ENCODE measurements around the gene SHANK1. TPM values are rescaled to one million over a fixed set of nuclear protein-coding genes. Genes with fewer than 3 reads are reported as not detected.

The SHANK1 gene
- total RNA-seq, 1 donor from 2014 or later: 2.3 TPM

GRCh38 chr19:50645107-50645506, 74.5 kb downstream of the SHANK1 start:
- no peaks in the 10 kb centered on the region for H3K36me3 Mint-ChIP-seq
- no peaks in the 10 kb centered on the region for H3K9me3 Mint-ChIP-seq
- no peak for DNase-seq (ENCODE audit: low spot score)
- no peak overlapping the region for H3K4me3 Mint-ChIP-seq
- H3K27ac Mint-ChIP-seq: no peak overlapping the region
- Histone ChIP-seq H3K9me3 (ENCODE audit: low read depth) (no peaks in the 10 kb centered on the region), H3K9ac (no peak overlapping the region), H3F3A (ENCODE audit: low read depth) (peaks cover under 1% of the 10 kb centered on the region), H3K4me2 (no peak overlapping the region), H2AFZ (replicated peaks) (no peak overlapping the region), H3K4me1 (no peaks in the 10 kb centered on the region), H3K4me3 (no peak overlapping the region), H3K79me2 (ENCODE audit: low read depth) (no peaks in the 10 kb centered on the region), H3K27me3 (peaks cover 53% of the 10 kb centered on the region), H3K36me3 (no peaks in the 10 kb centered on the region), H4K20me1 (ENCODE audit: low read depth) (no peaks in the 10 kb centered on the region), H3K27ac (no peak overlapping the region)
- peaks cover 5% of the 10 kb centered on the region for H3K27me3 Mint-ChIP-seq (ENCODE audit: insufficient read depth, low read depth)
- peaks cover 9% of the 10 kb centered on the region for H3K4me1 Mint-ChIP-seq
- TF ChIP-seq, protein P1, sequence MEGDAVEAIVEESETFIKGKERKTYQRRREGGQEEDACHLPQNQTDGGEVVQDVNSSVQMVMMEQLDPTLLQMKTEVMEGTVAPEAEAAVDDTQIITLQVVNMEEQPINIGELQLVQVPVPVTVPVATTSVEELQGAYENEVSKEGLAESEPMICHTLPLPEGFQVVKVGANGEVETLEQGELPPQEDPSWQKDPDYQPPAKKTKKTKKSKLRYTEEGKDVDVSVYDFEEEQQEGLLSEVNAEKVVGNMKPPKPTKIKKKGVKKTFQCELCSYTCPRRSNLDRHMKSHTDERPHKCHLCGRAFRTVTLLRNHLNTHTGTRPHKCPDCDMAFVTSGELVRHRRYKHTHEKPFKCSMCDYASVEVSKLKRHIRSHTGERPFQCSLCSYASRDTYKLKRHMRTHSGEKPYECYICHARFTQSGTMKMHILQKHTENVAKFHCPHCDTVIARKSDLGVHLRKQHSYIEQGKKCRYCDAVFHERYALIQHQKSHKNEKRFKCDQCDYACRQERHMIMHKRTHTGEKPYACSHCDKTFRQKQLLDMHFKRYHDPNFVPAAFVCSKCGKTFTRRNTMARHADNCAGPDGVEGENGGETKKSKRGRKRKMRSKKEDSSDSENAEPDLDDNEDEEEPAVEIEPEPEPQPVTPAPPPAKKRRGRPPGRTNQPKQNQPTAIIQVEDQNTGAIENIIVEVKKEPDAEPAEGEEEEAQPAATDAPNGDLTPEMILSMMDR (IDR thresholded peaks at IDR 0.05): no peak

GRCh38 chr19:50644315-50644915, 75.2 kb downstream of the SHANK1 start:
- Histone ChIP-seq H3F3A (ENCODE audit: low read depth) (peaks cover 4% of the 10 kb centered on the region), H3K4me2 (no peak overlapping the region), H3K27me3 (peaks cover 60% of the 10 kb centered on the region), H3K36me3 (no peaks in the 10 kb centered on the region), H3K79me2 (ENCODE audit: low read depth) (no peaks in the 10 kb centered on the region), H2AFZ (replicated peaks) (no peak overlapping the region), H4K20me1 (ENCODE audit: low read depth) (no peaks in the 10 kb centered on the region), H3K9ac (no peak overlapping the region), H3K4me3 (no peak overlapping the region), H3K27ac (no peak overlapping the region), H3K4me1 (no peaks in the 10 kb centered on the region), H3K9me3 (ENCODE audit: low read depth) (no peaks in the 10 kb centered on the region)
- Mint-ChIP-seq H3K36me3 (no peaks in the 10 kb centered on the region), H3K4me1 (peaks cover 4% of the 10 kb centered on the region), H3K9me3 (no peaks in the 10 kb centered on the region), H3K27me3 (ENCODE audit: insufficient read depth, low read depth) (peaks cover 2% of the 10 kb centered on the region), H3K4me3 (no peak overlapping the region), H3K27ac (no peak overlapping the region)
- DNase-seq (ENCODE audit: low spot score): no peak
- TF ChIP-seq EZH2 (IDR thresholded peaks at IDR 0.05): no peak
- TF ChIP-seq, protein P1 (IDR thresholded peaks at IDR 0.05): no peak
- no peak for TF ChIP-seq EZH2phosphoT487 (IDR thresholded peaks at IDR 0.05)

DNA sequence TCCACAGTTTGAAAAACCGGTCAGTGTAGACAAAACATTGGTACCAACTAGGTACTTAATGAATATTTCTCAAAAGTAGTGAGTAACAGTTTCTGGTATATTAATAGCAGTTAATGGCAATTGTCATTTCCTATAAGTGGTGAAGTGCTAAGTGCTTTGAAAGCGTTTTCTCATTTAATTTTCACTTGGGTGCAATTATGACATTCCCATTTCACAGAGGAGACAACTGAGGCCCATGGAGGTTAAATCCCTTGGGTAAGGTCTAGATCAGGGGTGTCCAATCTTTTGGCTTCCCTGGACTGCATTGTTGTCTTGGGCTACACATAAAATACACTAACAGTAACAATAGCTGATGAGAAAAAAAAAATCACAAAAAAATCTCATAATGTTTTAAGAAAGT, 79.2 kb downstream of the SHANK1 start:
- H3K4me1 ChIP-seq: no peaks in the 10 kb centered on the region

More for the DNA sequence above, 79.2 kb downstream of the SHANK1 start:
- H3K4me3 Mint-ChIP-seq: peak overlapping the region; percentile 71
- H3K27ac Mint-ChIP-seq: no peak overlapping the region
- H3K4me2 ChIP-seq: peak overlapping the region; percentile 99
- no peak overlapping the region for H3K27ac ChIP-seq
- no peaks in the 10 kb centered on the region for H3K9me3 ChIP-seq (ENCODE audit: low read depth)
- TF ChIP-seq, protein P1 (IDR thresholded peaks at IDR 0.05): no peak
- no peak for TF ChIP-seq EZH2 (IDR thresholded peaks at IDR 0.05)
- H3K9me3 Mint-ChIP-seq: peaks cover 11% of the 10 kb centered on the region
- H3K4me1 Mint-ChIP-seq: peaks cover 13% of the 10 kb centered on the region
- peak overlapping the region; percentile 99 for H2AFZ ChIP-seq (replicated peaks)
- no peaks in the 10 kb centered on the region for H4K20me1 ChIP-seq (ENCODE audit: low read depth)
- peaks cover 15% of the 10 kb centered on the region for H3K27me3 Mint-ChIP-seq (ENCODE audit: insufficient read depth, low read depth)
- H3K9ac ChIP-seq: no peak overlapping the region
- peaks cover 4% of the 10 kb centered on the region for H3F3A ChIP-seq (ENCODE audit: low read depth)
- no peak for DNase-seq (ENCODE audit: low spot score)
- peak overlapping the region; percentile 89 for H3K4me3 ChIP-seq
- H3K36me3 ChIP-seq: no peaks in the 10 kb centered on the region
- no peaks in the 10 kb centered on the region for H3K79me2 ChIP-seq (ENCODE audit: low read depth)
- H3K27me3 ChIP-seq: peaks cover 80% of the 10 kb centered on the region
- no peaks in the 10 kb centered on the region for H3K36me3 Mint-ChIP-seq
